Posterior vena cava (tissue), 2 donors: Measurements from ENCODE around the gene EPO. TPM values are rescaled to one million over a fixed set of nuclear protein-coding genes. Genes with fewer than 3 reads are reported as not detected.
"Not testable (repeated sequence)": the region's sequence is repeated elsewhere in the genome, so short reads cannot be mapped to it uniquely, and the experiment has no call there.

ENCODE experiments used
- DNase-seq: peaks from one replicate; pipeline ENCODE4 v3.0.0-alpha.2; 2020; ENCODE audit warnings: low spot score
- intact Hi-C, 2 donors: fragments of 100-400 bp; cut with DNase I; formaldehyde crosslinking; loops; one replicate each; pipeline versions ENCODE4 v1.14.1 to v1.14.2; 2022 to 2023
- total RNA-seq, 2 donors: library from RNA; stranded (reverse); fragmentation: NEBNext Ultra II Directional; extraction: Animal tissue kit (Norgen Biotek cat#: 25700); gene quantifications; one replicate each; pipeline ENCODE4 v1.2.1, GENCODE V29; 2021
- donor health status: DM: yes; HTN: yes; CAD: no.
- donor health status: DM: yes; HTN: yes; CAD: no.

EPO gene
- total RNA-seq, 2 donors from 2014 or later = not detected

- DNase-seq = no peak
- intact Hi-C loops = loop anchor here (5.0 kb wide), 3 partner anchors 91 to 211 kb away; partner anchors contain the start of genes NYAP1 (in 1 of the 2) and PCOLCE (in 1 of the 2)
These were observed 26.8 kb upstream of the EPO start for GRCh38 chr7:100693312-100694097.

- intact Hi-C loops = loop anchor here (5.0 kb wide), 3 partner anchors 92 to 212 kb away; partner anchors contain the start of genes NYAP1 (in 1 of the 2) and PCOLCE (in 1 of the 2)
- peak; percentile 92 for DNase-seq
These were observed 26.0 kb upstream of the EPO start, which contains the start of gene GIGYF1 for GRCh38 chr7:100694098-100694745. GIGYF1 (minus strand) TSS chr7:100694250; CDS start chr7:100688238, 6,012 bp downstream.

- intact Hi-C loops = no loop called here
- no peak for DNase-seq
These were observed 24.1 kb upstream of the EPO start for GRCh38 chr7:100696123-100696521.

GRCh38 chr7:100699018-100699417 is 21.2 kb upstream of the EPO start:
- DNase-seq = no peak
- intact Hi-C loops = no loop called here

- intact Hi-C loops, DNase-seq: not testable (repeated sequence)
These were observed 19.2 kb upstream of the EPO start for GRCh38 chr7:100701089-100701488.

GRCh38 chr7:100705320-100705752 is 14.9 kb upstream of the EPO start:
- intact Hi-C loops = loop anchor here in 1 of 2 donors (5.0 kb wide), 1 partner anchor 147 kb away; the partner anchor contains the start of gene SLC12A9
- DNase-seq = peak; percentile 93

GRCh38 chr7:100705753-100706671 is 14.3 kb upstream of the EPO start, which contains the start of gene POP7:
POP7 (plus strand) TSS chr7:100706121; CDS start chr7:100706831, 710 bp downstream.
- DNase-seq = peak; percentile 100
- intact Hi-C loops = loop anchor here in 1 of 2 donors (5.0 kb wide), 1 partner anchor 146 kb away; the partner anchor contains the start of gene SLC12A9

- no peak for DNase-seq
- intact Hi-C loops = loop anchor here in 1 of 2 donors (5.0 kb wide), 1 partner anchor 146 kb away; the partner anchor contains the start of gene SLC12A9
These were observed 13.5 kb upstream of the EPO start for GRCh38 chr7:100706672-100707311.

- intact Hi-C loops = loop anchor here in 1 of 2 donors (5.0 kb wide), 1 partner anchor 144 kb away; the partner anchor contains the start of gene SLC12A9
- DNase-seq = no peak
These were observed 11.9 kb upstream of the EPO start for GRCh38 chr7:100708395-100708794.

- intact Hi-C loops = no loop called here
- no peak for DNase-seq
These were observed 9.8 kb upstream of the EPO start for GRCh38 chr7:100710452-100710851.

GRCh38 chr7:100711369-100711768 is 8.9 kb upstream of the EPO start:
- intact Hi-C loops = no loop called here
- DNase-seq = no peak

GRCh38 chr7:100714725-100715124 is 5.5 kb upstream of the EPO start:
- intact Hi-C loops = no loop called here
- DNase-seq = no peak

- intact Hi-C loops, DNase-seq: not testable (repeated sequence)
These were observed 3.2 kb upstream of the EPO start for GRCh38 chr7:100717073-100717472.

GRCh38 chr7:100719523-100720278 is 567 bp upstream of the EPO start:
- no peak for DNase-seq
- intact Hi-C loops = loop anchor here in 1 of 2 donors (10.0 kb wide), 1 partner anchor 135 kb away; the partner anchor contains the start of gene SLC12A9

GRCh38 chr7:100720671-100721504 is 620 bp downstream of the EPO start:
- intact Hi-C loops = loop anchor here in 1 of 2 donors (10.0 kb wide), 1 partner anchor 134 kb away; the partner anchor contains the start of gene SLC12A9

GRCh38 chr7:100721505-100721812 is 1.2 kb downstream of the EPO start:
- intact Hi-C loops = loop anchor here in 1 of 2 donors (10.0 kb wide), 1 partner anchor 133 kb away; the partner anchor contains the start of gene SLC12A9

More at GRCh38 chr7:100720671-100721504, 620 bp downstream of the EPO start:
- no peak for DNase-seq

More at GRCh38 chr7:100721505-100721812, 1.2 kb downstream of the EPO start:
- no peak for DNase-seq
